ENCODE data around the gene TLL2. TPM values are rescaled to one million over a fixed set of nuclear protein-coding genes. Genes with fewer than 3 reads are reported as not detected.

The TLL2 gene
- total and polyA plus RNA-seq, 2 donors (not counting 3 experiments of a cell fraction or from before 2014, with no cell fraction given), result 0.03 to 0.20 TPM

DNA sequence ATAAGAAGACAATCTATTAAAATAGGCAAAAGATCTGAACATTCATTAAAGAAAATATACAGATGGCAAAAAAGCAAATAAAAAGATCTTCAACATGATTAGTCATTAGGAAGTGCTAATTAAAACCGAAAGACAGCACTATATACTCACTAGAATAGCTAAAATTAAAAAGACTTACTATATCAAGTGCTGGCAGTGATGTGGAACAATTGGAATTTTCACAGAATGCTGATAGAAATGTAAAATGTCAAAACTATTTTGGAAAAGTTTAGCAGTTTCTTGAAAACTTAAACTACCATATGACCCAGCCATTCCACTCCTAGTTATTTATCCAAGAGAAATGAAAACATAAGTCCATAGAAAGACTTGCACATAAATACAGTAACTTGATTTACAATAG lies 25.0 kb upstream of the TLL2 start:
- Histone ChIP-seq H4K20me1 (replicated peaks; ENCODE audit: control insufficient read depth, extremely low read depth, insufficient read depth, low read length) (no peaks in the 10 kb centered on the region), H3K9me3 (replicated peaks; ENCODE audit: control insufficient read depth, insufficient read depth, low read length) (no peaks in the 10 kb centered on the region), H3K4me3 (replicated peaks in 1 of 3; ENCODE audit: insufficient read depth in 1 of 3, low read depth in 1 of 3, low read length in 3 of 3) (no peak overlapping the region), H3K27me3 (ENCODE audit: control insufficient read depth in 2 of 2, insufficient read depth in 2 of 2, low read length in 2 of 2) (no peaks in the 10 kb centered on the region), H3K4me2 (ENCODE audit: insufficient read depth, low read length) (no peak overlapping the region), H3K36me3 (ENCODE audit: control insufficient read depth in 2 of 2, extremely low read depth in 1 of 2, insufficient read depth in 2 of 2, low read length in 2 of 2) (peaks cover 0 to 8% of the 10 kb centered on the region in 2 experiments), H2AFZ (ENCODE audit: low read depth, low read length) (no peak overlapping the region), H3K27ac (ENCODE audit: insufficient read depth, low read depth, low read length) (no peak overlapping the region), H3K9me1 (replicated peaks; ENCODE audit: control insufficient read depth, extremely low read depth, insufficient read depth, low read length) (no peaks in the 10 kb centered on the region), H3K4me1 (ENCODE audit: control insufficient read depth, extremely low read depth, insufficient read depth, low read length) (no peaks in the 10 kb centered on the region), H3K79me2 (ENCODE audit: control insufficient read depth, insufficient read depth, low read length) (peaks cover 60% of the 10 kb centered on the region), H3K9ac (replicated peaks; ENCODE audit: extremely low read depth, insufficient read depth, low read length) (no peak overlapping the region)
- no peak for DNase-seq (ENCODE audit: low read depth, low spot score)
- CTCF ChIA-PET, result interaction anchor here (1.0 kb wide), 1 partner anchor 205 kb away, joined by 3 read pairs; no protein-coding TSS in a partner anchor
- POLR2A ChIA-PET, result interaction anchor here (0.6 kb wide), 1 partner anchor 238 kb away, joined by 5 read pairs; no protein-coding TSS in a partner anchor
- dilution Hi-C loops (cut with MboI; ENCODE audit: extremely low pct_ligation_motif_present, low sequenced_read_pairs), result no loop called here
- TF ChIP-seq JUN (IDR thresholded peaks at IDR 0.05; ENCODE audit: borderline replicate concordance, insufficient read depth, insufficient read length, low read depth), result no peak
- TF ChIP-seq MAX (IDR thresholded peaks at IDR 0.05; ENCODE audit: insufficient read depth, insufficient read length), result no peak
- no peak for TF ChIP-seq CTCF (IDR thresholded peaks at IDR 0.05; ENCODE audit: extremely low read depth in 1 of 2, insufficient read depth in 1 of 2, low read depth in 1 of 2, low read length in 2 of 2)
- no peak for TF ChIP-seq POLR2A (IDR thresholded peaks at IDR 0.05; ENCODE audit: low read depth, low read length)
- TF ChIP-seq POLR2AphosphoS5 (IDR thresholded peaks at IDR 0.05; ENCODE audit: insufficient read depth, low read depth, low read length), result no peak
- no peak for TF ChIP-seq EZH2 (IDR thresholded peaks at IDR 0.05; ENCODE audit: borderline replicate concordance, low read depth, low read length, severe bottlenecking)
- no peak for TF ChIP-seq FOS (IDR thresholded peaks at IDR 0.05; ENCODE audit: borderline replicate concordance, insufficient read depth, low read length)
- TF ChIP-seq GATA2 (IDR thresholded peaks at IDR 0.05; ENCODE audit: insufficient read depth, insufficient read length, low read depth, low read length), result no peak
- no peak for TF ChIP-seq MYC (IDR thresholded peaks at IDR 0.05; ENCODE audit: low read depth, low read length)
- intact Hi-C loops (cut with micrococcal nuclease), result no loop called here
- no TSS peak for BruUV-seq (replicated peaks)
- no peak for FAIRE-seq
